ENCODE data around the gene ERICH6B.

ERICH6B gene

GRCh38 chr13:45621950-45622349 is 6.4 kb upstream of the ERICH6B start:
- TF ChIP-seq CTCF (IDR thresholded peaks at IDR 0.05), result no peak
- Histone ChIP-seq H2AFZ (no peak overlapping the region), H3K4me3 (ENCODE audit: low read depth, low read length) (no peak overlapping the region), H3K27ac (no peak overlapping the region), H3K9ac (no peak overlapping the region), H3K79me2 (no peaks in the 10 kb centered on the region), H3K4me1 (no peaks in the 10 kb centered on the region), H3K9me3 (ENCODE audit: control insufficient read depth, low read length) (no peaks in the 10 kb centered on the region), H3K4me2 (ENCODE audit: low read length) (no peak overlapping the region), H3K36me3 (ENCODE audit: control insufficient read depth, insufficient read depth, low read length) (no peaks in the 10 kb centered on the region), H3K27me3 (ENCODE audit: control insufficient read depth, insufficient read depth, low read length) (no peaks in the 10 kb centered on the region)

- no peaks in the 10 kb centered on the region for H3K36me3 ChIP-seq (ENCODE audit: control insufficient read depth, insufficient read depth, low read length)
- no peak for TF ChIP-seq CTCF (IDR thresholded peaks at IDR 0.05)
Observed at GRCh38 chr13:45607931-45608330, 7.6 kb downstream of the ERICH6B start.

GRCh38 chr13:45604892-45605291 is 10.6 kb downstream of the ERICH6B start:
- Histone ChIP-seq H3K36me3 (ENCODE audit: control insufficient read depth, insufficient read depth, low read length) (no peaks in the 10 kb centered on the region), H3K9me3 (ENCODE audit: control insufficient read depth, low read length) (no peaks in the 10 kb centered on the region), H3K27ac (no peak overlapping the region), H3K79me2 (no peaks in the 10 kb centered on the region), H3K4me3 (ENCODE audit: low read depth, low read length) (no peak overlapping the region), H3K27me3 (ENCODE audit: control insufficient read depth, insufficient read depth, low read length) (no peaks in the 10 kb centered on the region), H3K4me1 (no peaks in the 10 kb centered on the region), H2AFZ (no peak overlapping the region), H3K9ac (no peak overlapping the region), H3K4me2 (ENCODE audit: low read length) (no peak overlapping the region)
- no peak for TF ChIP-seq CTCF (IDR thresholded peaks at IDR 0.05)

More at GRCh38 chr13:45607931-45608330, 7.6 kb downstream of the ERICH6B start:
- no peaks in the 10 kb centered on the region for H3K9me3 ChIP-seq (ENCODE audit: control insufficient read depth, low read length)
- H3K9ac ChIP-seq, result no peak overlapping the region
- H2AFZ ChIP-seq, result no peak overlapping the region
- H3K4me1 ChIP-seq, result no peaks in the 10 kb centered on the region
- H3K27ac ChIP-seq, result no peak overlapping the region
- H3K4me3 ChIP-seq (ENCODE audit: low read depth, low read length), result no peak overlapping the region
- H3K79me2 ChIP-seq, result no peaks in the 10 kb centered on the region
- no peak overlapping the region for H3K4me2 ChIP-seq (ENCODE audit: low read length)
- H3K27me3 ChIP-seq (ENCODE audit: control insufficient read depth, insufficient read depth, low read length), result no peaks in the 10 kb centered on the region

- Histone ChIP-seq H3K27ac (no peak overlapping the region), H3K36me3 (ENCODE audit: control insufficient read depth, insufficient read depth, low read length) (no peaks in the 10 kb centered on the region), H3K4me3 (ENCODE audit: low read depth, low read length) (no peak overlapping the region), H3K9me3 (ENCODE audit: control insufficient read depth, low read length) (no peaks in the 10 kb centered on the region), H3K27me3 (ENCODE audit: control insufficient read depth, insufficient read depth, low read length) (no peaks in the 10 kb centered on the region), H3K9ac (no peak overlapping the region), H2AFZ (no peak overlapping the region), H3K4me1 (no peaks in the 10 kb centered on the region), H3K4me2 (ENCODE audit: low read length) (no peak overlapping the region), H3K79me2 (no peaks in the 10 kb centered on the region)
- no peak for TF ChIP-seq CTCF (IDR thresholded peaks at IDR 0.05)
Observed at GRCh38 chr13:45603338-45603737, 12.2 kb downstream of the ERICH6B start.
